ENCODE data around the gene CTU1. TPM values are rescaled to one million over a fixed set of nuclear protein-coding genes. Genes with fewer than 3 reads are reported as not detected.

Gene CTU1
- total RNA-seq, 4 donors from 2014 or later, result 7.8 to 27.7 (median 8.4) TPM; not detected in 1

- no peak for DNase-seq
- Histone ChIP-seq H3K27ac (no peak overlapping the region), H3K27me3 (no peaks in the 10 kb centered on the region), H3K9me3 (peaks cover 0 to 1% of the 10 kb centered on the region in 2 donors), H3K4me3 (no peak overlapping the region), H3K4me1 (no peaks in the 10 kb centered on the region), H3K36me3 (no peaks in the 10 kb centered on the region)
- TF ChIP-seq POLR2A (IDR thresholded peaks at IDR 0.05) (no peak), CTCF (IDR thresholded peaks at IDR 0.05) (no peak)
- intact Hi-C loops (cut with DNase I; ENCODE audit: low total_unique reads), result no loop called here
These were observed 29.5 kb downstream of the CTU1 start for GRCh38 chr19:51078731-51079130.

GRCh38 chr19:51078104-51078503, 30.1 kb downstream of the CTU1 start:
- H3K4me1 ChIP-seq, result no peaks in the 10 kb centered on the region
- no peak for DNase-seq
- H3K4me3 ChIP-seq, result no peak overlapping the region
- H3K36me3 ChIP-seq, result no peaks in the 10 kb centered on the region
- TF ChIP-seq CTCF (IDR thresholded peaks at IDR 0.05) (no peak), POLR2A (IDR thresholded peaks at IDR 0.05) (no peak)
- H3K27ac ChIP-seq, result no peak overlapping the region
- intact Hi-C loops (cut with DNase I; ENCODE audit: low total_unique reads), result no loop called here
- no peaks in the 10 kb centered on the region for H3K27me3 ChIP-seq
- H3K9me3 ChIP-seq, result peaks cover 0 to 6% of the 10 kb centered on the region in 2 donors

- H3K36me3 ChIP-seq, result no peaks in the 10 kb centered on the region
- H3K9me3 ChIP-seq, result peaks cover 0 to 6% of the 10 kb centered on the region in 2 donors
- intact Hi-C loops (cut with DNase I; ENCODE audit: low total_unique reads), result no loop called here
- no peak overlapping the region for H3K4me3 ChIP-seq
- no peak for DNase-seq
- no peaks in the 10 kb centered on the region for H3K4me1 ChIP-seq
- H3K27ac ChIP-seq, result no peak overlapping the region
- no peaks in the 10 kb centered on the region for H3K27me3 ChIP-seq
- TF ChIP-seq CTCF (IDR thresholded peaks at IDR 0.05) (no peak), POLR2A (IDR thresholded peaks at IDR 0.05) (no peak)
These were observed 31.5 kb downstream of the CTU1 start for GRCh38 chr19:51076631-51077213.

GRCh38 chr19:51075998-51076397, 32.2 kb downstream of the CTU1 start:
- intact Hi-C loops (cut with DNase I; ENCODE audit: low total_unique reads), result no loop called here
- TF ChIP-seq POLR2A (IDR thresholded peaks at IDR 0.05), result no peak
- no peak for TF ChIP-seq CTCF (IDR thresholded peaks at IDR 0.05)
- DNase-seq, result no peak
- H3K4me1 ChIP-seq, result no peaks in the 10 kb centered on the region
- no peaks in the 10 kb centered on the region for H3K27me3 ChIP-seq
- no peak overlapping the region for H3K27ac ChIP-seq
- H3K4me3 ChIP-seq, result no peak overlapping the region
- no peaks in the 10 kb centered on the region for H3K36me3 ChIP-seq
- H3K9me3 ChIP-seq, result peaks cover 0 to 6% of the 10 kb centered on the region in 2 donors

GRCh38 chr19:51071095-51071405, 37.2 kb downstream of the CTU1 start:
- no peaks in the 10 kb centered on the region for H3K4me1 ChIP-seq
- no peak for DNase-seq
- no peaks in the 10 kb centered on the region for H3K36me3 ChIP-seq
- no peak overlapping the region for H3K4me3 ChIP-seq
- peaks cover 0 to 6% of the 10 kb centered on the region in 2 donors for H3K9me3 ChIP-seq
- no peaks in the 10 kb centered on the region for H3K27me3 ChIP-seq
- no peak overlapping the region for H3K27ac ChIP-seq
- intact Hi-C loops (cut with DNase I; ENCODE audit: low total_unique reads), result no loop called here
- TF ChIP-seq CTCF (IDR thresholded peaks at IDR 0.05) (no peak), POLR2A (IDR thresholded peaks at IDR 0.05) (no peak)

Measured in uterus (tissue), 4 donors.